ENCODE results near the gene SPATA32. TPM values are rescaled to one million over a fixed set of nuclear protein-coding genes. Genes with fewer than 3 reads are reported as not detected.

The SPATA32 gene
- total RNA-seq, 1 experiment from 2014 or later = 0.81 TPM

DNA sequence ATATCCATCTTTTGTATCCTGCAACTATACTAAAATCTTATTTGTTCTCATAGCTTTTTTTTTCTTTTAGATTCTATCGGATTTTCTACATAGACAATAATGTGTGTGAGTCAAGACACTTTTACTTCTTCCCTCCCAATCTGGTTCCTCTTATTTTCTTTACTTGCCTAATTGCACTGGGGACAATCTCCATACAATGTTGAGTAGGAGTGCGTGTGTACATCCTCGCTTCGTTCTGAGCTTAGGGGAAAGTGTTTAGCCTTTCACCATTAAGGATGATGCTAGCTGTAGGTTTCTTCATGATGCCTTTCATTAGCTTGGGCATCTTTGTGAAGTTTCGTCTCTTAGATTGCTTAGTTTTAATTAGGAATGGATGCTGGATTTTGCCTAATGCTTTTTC is 2.9 kb downstream of the SPATA32 start:
- Histone ChIP-seq H3K27ac (ENCODE audit: insufficient read length, low read depth, low read length) (no peak overlapping the region), H4K8ac (replicated peaks; ENCODE audit: insufficient read length, low read depth, low read length) (no peak overlapping the region), H3T11ph (ENCODE audit: low read length) (no peak overlapping the region), H4K20me1 (ENCODE audit: control insufficient read depth, insufficient read depth, insufficient read length) (no peaks in the 10 kb centered on the region), H2BK12ac (ENCODE audit: insufficient read length, low read depth, low read length) (no peak overlapping the region), H2BK5ac (ENCODE audit: insufficient read length, low read length) (no peak overlapping the region), H2BK120ac (ENCODE audit: low read depth, low read length, poor library complexity, severe bottlenecking) (no peak overlapping the region), H3K23me2 (ENCODE audit: insufficient read length, low read depth, low read length, poor library complexity, severe bottlenecking) (peaks cover 9% of the 10 kb centered on the region), H3K4me2 (ENCODE audit: insufficient read depth, insufficient read length, low read length) (no peak overlapping the region), H2AK5ac (ENCODE audit: insufficient read length, low read length) (no peak overlapping the region), H2BK20ac (ENCODE audit: low read depth, low read length, poor library complexity, severe bottlenecking) (no peak overlapping the region), H3K27me3 (ENCODE audit: insufficient read depth, low read length) (no peaks in the 10 kb centered on the region), H3K23ac (ENCODE audit: insufficient read length, low read depth, low read length) (no peak overlapping the region), H3K18ac (ENCODE audit: insufficient read length, low read depth, low read length) (no peak overlapping the region), H2BK15ac (ENCODE audit: low read depth, low read length) (no peak overlapping the region), H3K9me3 (ENCODE audit: control insufficient read depth, low read depth, low read length) (no peaks in the 10 kb centered on the region), H4K91ac (ENCODE audit: insufficient read length, low read depth, low read length) (no peak overlapping the region), H3K56ac (ENCODE audit: insufficient read length, low read depth, low read length) (no peak overlapping the region), H4K5ac (ENCODE audit: insufficient read length, low read depth, low read length) (no peak overlapping the region), H2AFZ (ENCODE audit: low read length) (no peak overlapping the region), H3K4me1 (ENCODE audit: insufficient read depth, low read length) (peaks cover 4% of the 10 kb centered on the region; the same call in 1 of the 2 replicates), H3K79me1 (ENCODE audit: insufficient read depth, low read depth, low read length, poor library complexity, severe bottlenecking) (no peaks in the 10 kb centered on the region), H3K9ac (ENCODE audit: extremely low read depth, insufficient read length, low read length) (no peak overlapping the region), H3K14ac (ENCODE audit: insufficient read depth, low read length) (no peak overlapping the region), H3K79me2 (ENCODE audit: insufficient read depth, low read length) (no peaks in the 10 kb centered on the region), H3K4ac (ENCODE audit: low read depth, low read length) (no peak overlapping the region)
- TF ChIP-seq, protein P1, sequence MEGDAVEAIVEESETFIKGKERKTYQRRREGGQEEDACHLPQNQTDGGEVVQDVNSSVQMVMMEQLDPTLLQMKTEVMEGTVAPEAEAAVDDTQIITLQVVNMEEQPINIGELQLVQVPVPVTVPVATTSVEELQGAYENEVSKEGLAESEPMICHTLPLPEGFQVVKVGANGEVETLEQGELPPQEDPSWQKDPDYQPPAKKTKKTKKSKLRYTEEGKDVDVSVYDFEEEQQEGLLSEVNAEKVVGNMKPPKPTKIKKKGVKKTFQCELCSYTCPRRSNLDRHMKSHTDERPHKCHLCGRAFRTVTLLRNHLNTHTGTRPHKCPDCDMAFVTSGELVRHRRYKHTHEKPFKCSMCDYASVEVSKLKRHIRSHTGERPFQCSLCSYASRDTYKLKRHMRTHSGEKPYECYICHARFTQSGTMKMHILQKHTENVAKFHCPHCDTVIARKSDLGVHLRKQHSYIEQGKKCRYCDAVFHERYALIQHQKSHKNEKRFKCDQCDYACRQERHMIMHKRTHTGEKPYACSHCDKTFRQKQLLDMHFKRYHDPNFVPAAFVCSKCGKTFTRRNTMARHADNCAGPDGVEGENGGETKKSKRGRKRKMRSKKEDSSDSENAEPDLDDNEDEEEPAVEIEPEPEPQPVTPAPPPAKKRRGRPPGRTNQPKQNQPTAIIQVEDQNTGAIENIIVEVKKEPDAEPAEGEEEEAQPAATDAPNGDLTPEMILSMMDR (conservative IDR thresholded peaks at IDR 0.05) = no peak
- Mint-ChIP-seq H3K4me3 (no peak overlapping the region), H3K36me3 (ENCODE audit: insufficient read depth in 1 of 3, low read depth in 3 of 3) (peaks cover 0 to 10% (median 0%) of the 10 kb centered on the region in 3 experiments; a peak in 2 of 7 replicates), H3K9me3 (no peaks in the 10 kb centered on the region), H3K27me3 (ENCODE audit: low read depth) (peaks cover 29% of the 10 kb centered on the region), H3K27ac (no peak overlapping the region), H3K4me1 (peaks cover 37 to 41% of the 10 kb centered on the region in 2 experiments)
- WGBS (ENCODE audit: extremely low coverage, insufficient read length, low lambda C conversion rate) = no CpG with 5 or more reads among the region's 5 CpGs
- DNase-seq = no peak
